ENCODE results near the gene BPHL. TPM values are rescaled to one million over a fixed set of nuclear protein-coding genes. Genes with fewer than 3 reads are reported as not detected.
"Not testable (repeated sequence)": the region's sequence is repeated elsewhere in the genome, so short reads cannot be mapped to it uniquely, and the experiment has no call there.

The BPHL gene
- total RNA-seq, 1 donor from 2014 or later = 15.5 TPM

DNA sequence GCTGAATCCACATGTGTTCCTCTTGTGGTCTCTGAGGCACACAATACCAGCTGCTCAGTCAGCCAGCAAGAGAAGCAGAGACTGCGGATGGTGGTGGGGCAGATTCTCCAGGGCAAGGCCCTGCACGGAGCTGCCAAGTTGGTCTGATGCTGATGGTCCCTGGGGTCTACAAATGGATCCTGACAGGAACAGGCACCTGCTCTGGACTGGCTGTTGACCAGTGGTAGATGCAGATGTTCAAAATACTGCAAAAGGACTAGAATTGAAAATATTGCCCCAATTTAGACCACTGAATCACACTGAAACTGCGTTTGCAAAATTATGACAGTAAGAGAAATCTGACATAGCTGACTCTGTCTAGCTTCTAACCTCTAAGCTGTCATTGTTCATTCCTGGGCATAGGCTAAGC lies 68.5 kb downstream of the BPHL start:
- Histone ChIP-seq H3K4me3 (no peak overlapping the region), H3K36me3 (no peaks in the 10 kb centered on the region), H3K9me3 (replicated peaks) (no peaks in the 10 kb centered on the region), H3K4me1 (no peaks in the 10 kb centered on the region), H3K27ac (replicated peaks) (no peak overlapping the region), H3K27me3 (ENCODE audit: low read depth) (peaks cover 4% of the 10 kb centered on the region)
- intact Hi-C loops (cut with micrococcal nuclease) = no loop called here
- TF ChIP-seq, protein P1, sequence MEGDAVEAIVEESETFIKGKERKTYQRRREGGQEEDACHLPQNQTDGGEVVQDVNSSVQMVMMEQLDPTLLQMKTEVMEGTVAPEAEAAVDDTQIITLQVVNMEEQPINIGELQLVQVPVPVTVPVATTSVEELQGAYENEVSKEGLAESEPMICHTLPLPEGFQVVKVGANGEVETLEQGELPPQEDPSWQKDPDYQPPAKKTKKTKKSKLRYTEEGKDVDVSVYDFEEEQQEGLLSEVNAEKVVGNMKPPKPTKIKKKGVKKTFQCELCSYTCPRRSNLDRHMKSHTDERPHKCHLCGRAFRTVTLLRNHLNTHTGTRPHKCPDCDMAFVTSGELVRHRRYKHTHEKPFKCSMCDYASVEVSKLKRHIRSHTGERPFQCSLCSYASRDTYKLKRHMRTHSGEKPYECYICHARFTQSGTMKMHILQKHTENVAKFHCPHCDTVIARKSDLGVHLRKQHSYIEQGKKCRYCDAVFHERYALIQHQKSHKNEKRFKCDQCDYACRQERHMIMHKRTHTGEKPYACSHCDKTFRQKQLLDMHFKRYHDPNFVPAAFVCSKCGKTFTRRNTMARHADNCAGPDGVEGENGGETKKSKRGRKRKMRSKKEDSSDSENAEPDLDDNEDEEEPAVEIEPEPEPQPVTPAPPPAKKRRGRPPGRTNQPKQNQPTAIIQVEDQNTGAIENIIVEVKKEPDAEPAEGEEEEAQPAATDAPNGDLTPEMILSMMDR (IDR thresholded peaks at IDR 0.05; ENCODE audit: borderline replicate concordance) = no peak
- no peak for DNase-seq

DNA sequence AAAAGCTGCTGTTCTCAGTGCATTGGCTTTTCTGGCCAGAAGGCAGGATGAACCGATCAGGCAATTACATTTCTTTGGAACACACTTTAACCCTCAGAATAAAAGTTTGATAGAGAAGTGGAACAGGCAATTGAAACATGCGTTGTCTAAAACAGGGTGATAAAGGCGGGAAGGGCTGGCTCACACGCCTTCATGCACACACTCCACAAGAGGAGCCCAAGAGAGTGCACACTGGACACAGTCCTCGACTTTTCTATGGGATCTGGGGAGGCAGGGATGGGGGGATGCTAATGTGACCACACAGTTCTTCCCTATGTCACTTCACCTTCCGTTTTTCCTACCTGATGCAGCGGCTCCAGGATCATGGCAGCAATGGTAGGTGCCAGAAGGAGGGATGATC lies 69.8 kb downstream of the BPHL start:
- H3K27ac ChIP-seq (replicated peaks) = no peak overlapping the region
- no peak overlapping the region for H3K4me3 ChIP-seq
- TF ChIP-seq, protein P1 (IDR thresholded peaks at IDR 0.05; ENCODE audit: borderline replicate concordance) = no peak
- peaks cover 4% of the 10 kb centered on the region for H3K27me3 ChIP-seq (ENCODE audit: low read depth)
- DNase-seq = no peak
- no peaks in the 10 kb centered on the region for H3K9me3 ChIP-seq (replicated peaks)
- intact Hi-C loops (cut with micrococcal nuclease) = no loop called here
- no peaks in the 10 kb centered on the region for H3K36me3 ChIP-seq
- H3K4me1 ChIP-seq = no peaks in the 10 kb centered on the region

DNA sequence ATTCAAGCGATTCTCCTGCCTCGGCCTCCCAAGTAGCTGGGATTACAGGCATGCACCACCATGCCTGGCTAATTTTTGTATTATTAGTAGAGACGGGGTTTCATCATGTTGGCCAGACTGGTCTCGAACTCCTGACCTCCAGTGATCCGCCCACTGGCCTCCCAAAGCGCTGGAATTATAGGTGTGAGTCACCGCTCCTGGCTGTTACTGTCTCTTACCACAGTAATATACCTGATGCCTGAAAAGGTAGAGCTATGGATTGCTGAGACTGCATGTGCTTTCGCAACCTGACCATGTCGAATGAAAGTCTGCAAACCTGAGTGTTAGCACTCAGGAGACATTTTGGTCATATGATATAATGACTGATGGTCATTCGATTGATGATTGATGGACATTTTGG lies 70.7 kb downstream of the BPHL start:
- intact Hi-C loops (cut with micrococcal nuclease); H3K4me3 ChIP-seq; H3K9me3 ChIP-seq (replicated peaks); H3K4me1 ChIP-seq; DNase-seq; H3K27ac ChIP-seq (replicated peaks); H3K27me3 ChIP-seq (ENCODE audit: low read depth); H3K36me3 ChIP-seq: not testable (repeated sequence)

DNA sequence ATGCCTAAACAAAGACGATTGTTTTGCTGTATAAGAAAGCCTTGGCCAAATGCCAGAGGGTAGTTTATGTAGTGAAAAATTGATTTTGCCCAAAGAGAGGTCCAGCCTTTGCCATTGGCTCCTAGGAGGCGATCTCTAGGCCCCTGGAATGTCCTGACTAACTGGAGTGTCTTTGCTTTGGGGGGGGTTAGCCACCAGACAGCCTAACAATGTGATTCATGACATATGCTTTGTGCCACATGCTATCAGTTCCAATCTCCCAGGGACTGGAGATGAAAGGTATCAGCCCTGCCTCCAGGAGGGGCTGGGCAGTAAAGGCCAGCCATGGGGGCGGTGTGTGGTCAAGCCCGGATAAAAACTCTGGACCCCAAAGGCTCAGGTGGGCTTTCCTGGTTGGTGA lies 71.5 kb downstream of the BPHL start:
- Histone ChIP-seq H3K36me3 (no peaks in the 10 kb centered on the region), H3K4me3 (no peak overlapping the region)

DNA sequence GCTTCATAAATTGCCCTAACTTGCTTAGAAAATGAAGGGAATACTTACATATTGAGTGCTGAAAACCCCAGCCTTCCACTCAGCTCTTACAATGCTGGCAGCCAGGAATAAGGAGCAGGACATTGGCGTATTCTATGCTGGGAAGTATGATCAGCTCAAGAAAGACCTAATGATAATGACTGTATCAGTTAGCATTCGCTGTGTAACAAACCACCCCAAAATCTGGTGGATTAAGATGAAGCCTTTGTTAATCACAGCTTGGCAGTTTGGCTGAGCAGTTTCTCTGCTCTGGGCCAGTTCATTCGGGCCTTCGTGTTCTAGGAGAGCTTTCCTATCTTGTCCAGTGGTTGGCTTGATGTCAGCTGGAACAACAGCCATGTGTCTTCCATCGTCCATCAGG lies 72.3 kb downstream of the BPHL start:
- no peak for DNase-seq
- intact Hi-C loops (cut with micrococcal nuclease) = no loop called here

More for the DNA sequence above, 71.5 kb downstream of the BPHL start:
- Histone ChIP-seq H3K9me3 (replicated peaks) (no peaks in the 10 kb centered on the region), H3K4me1 (peaks cover 6% of the 10 kb centered on the region), H3K27me3 (ENCODE audit: low read depth) (no peaks in the 10 kb centered on the region), H3K27ac (replicated peaks) (no peak overlapping the region)
- DNase-seq = no peak
- intact Hi-C loops (cut with micrococcal nuclease) = no loop called here
- TF ChIP-seq, protein P1 (IDR thresholded peaks at IDR 0.05; ENCODE audit: borderline replicate concordance) = no peak

DNA sequence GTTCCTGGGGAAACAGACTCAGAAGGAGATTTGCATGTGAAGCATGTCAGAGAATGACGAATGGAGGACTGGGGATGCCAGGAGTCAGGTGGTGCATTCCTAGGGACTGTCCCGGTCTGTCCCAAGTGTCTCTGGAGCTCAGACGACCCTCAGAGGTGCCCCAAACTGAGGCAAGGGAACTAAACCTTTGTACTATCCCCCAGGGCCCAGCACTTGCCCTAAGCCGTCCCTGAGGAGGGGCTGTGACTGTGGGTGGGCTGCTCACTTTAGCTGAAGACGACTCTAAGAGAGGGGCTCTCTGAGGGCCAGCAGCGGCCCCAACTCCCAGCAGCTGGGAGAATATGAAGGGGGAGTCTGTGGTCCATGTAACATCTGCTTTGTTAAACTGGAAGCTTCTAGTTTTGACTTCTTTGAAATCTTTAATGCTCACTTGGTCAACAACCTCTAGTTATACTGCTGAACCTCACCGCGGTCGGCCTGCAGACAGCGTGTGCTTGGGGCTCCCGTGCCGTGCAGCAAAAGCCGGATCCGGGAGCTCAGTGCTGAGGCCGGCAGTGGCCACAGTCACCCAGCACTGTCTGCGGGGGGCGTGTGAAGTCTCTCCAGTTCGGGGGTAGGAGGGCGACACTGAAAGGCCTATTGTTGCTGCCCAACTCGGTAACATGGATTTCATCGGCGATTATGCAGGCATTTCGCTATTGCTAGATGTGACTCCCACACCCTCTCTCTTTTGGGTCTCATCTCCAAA lies 74.8 kb downstream of the BPHL start:
- no peak overlapping the region for H3K27ac ChIP-seq (replicated peaks)
- H3K36me3 ChIP-seq = no peaks in the 10 kb centered on the region
- intact Hi-C loops (cut with micrococcal nuclease) = no loop called here
- no peak for DNase-seq
- H3K9me3 ChIP-seq (replicated peaks) = no peaks in the 10 kb centered on the region
- H3K4me3 ChIP-seq = no peak overlapping the region
- TF ChIP-seq, protein P1 (IDR thresholded peaks at IDR 0.05; ENCODE audit: borderline replicate concordance) = no peak
- no peaks in the 10 kb centered on the region for H3K27me3 ChIP-seq (ENCODE audit: low read depth)
- H3K4me1 ChIP-seq = peaks cover 9% of the 10 kb centered on the region

More for the DNA sequence above, 72.3 kb downstream of the BPHL start:
- no peaks in the 10 kb centered on the region for H3K27me3 ChIP-seq (ENCODE audit: low read depth)
- H3K9me3 ChIP-seq (replicated peaks) = no peaks in the 10 kb centered on the region
- H3K4me1 ChIP-seq = peaks cover 9% of the 10 kb centered on the region
- no peak overlapping the region for H3K4me3 ChIP-seq
- TF ChIP-seq, protein P1 (IDR thresholded peaks at IDR 0.05; ENCODE audit: borderline replicate concordance) = no peak
- no peak overlapping the region for H3K27ac ChIP-seq (replicated peaks)
- H3K36me3 ChIP-seq = no peaks in the 10 kb centered on the region
